ENCODE results near the gene ZNHIT1. TPM values are rescaled to one million over a fixed set of nuclear protein-coding genes. Genes with fewer than 3 reads are reported as not detected.

The ZNHIT1 gene
- polyA plus RNA-seq, 1 donor (not counting 4 experiments of a cell fraction or from before 2014, with no cell fraction given) = 46.4 TPM

GRCh38 chr7:101175664-101176063 is 42.3 kb upstream of the ZNHIT1 start:
- H4K20me1 ChIP-seq (ENCODE audit: control insufficient read depth, extremely low read depth, insufficient read depth, low read length) = no peaks in the 10 kb centered on the region
- no peak overlapping the region for H3K4me3 ChIP-seq (ENCODE audit: control insufficient read depth in 2 of 3, extremely low read depth in 1 of 3, insufficient read depth in 2 of 3, low read depth in 1 of 3, low read length in 3 of 3)
- H3K27ac ChIP-seq (ENCODE audit: control insufficient read depth, insufficient read depth, low read length) = no peak overlapping the region
- H3K9ac ChIP-seq (ENCODE audit: control insufficient read depth, extremely low read depth, insufficient read depth, low read length) = no peak overlapping the region
- no peaks in the 10 kb centered on the region for H3K36me3 ChIP-seq (ENCODE audit: control insufficient read depth in 2 of 2, extremely low read depth in 1 of 2, insufficient read depth in 2 of 2, low read length in 2 of 2)
- TF ChIP-seq EZH2 (IDR thresholded peaks at IDR 0.05; ENCODE audit: low read length) (no peak), CTCF (optimal IDR thresholded peaks at IDR 0.05 in 1 of 3, IDR thresholded peaks at IDR 0.05 in 1 of 3, conservative IDR thresholded peaks at IDR 0.05 in 1 of 3; ENCODE audit: extremely low read depth in 1 of 3, insufficient read depth in 2 of 3, low read length in 3 of 3) (no peak)
- H2AFZ ChIP-seq (ENCODE audit: control insufficient read depth, low read length) = no peak overlapping the region
- H3K9me1 ChIP-seq (ENCODE audit: control insufficient read depth, extremely low read depth, insufficient read depth, low read length) = no peaks in the 10 kb centered on the region
- H3K27me3 ChIP-seq (ENCODE audit: control insufficient read depth, extremely low read depth, insufficient read depth, low read length) = peaks cover 88% of the 10 kb centered on the region
- FAIRE-seq = no peak
- no peak for DNase-seq (ENCODE audit: low read depth, low spot score)
- H3K9me3 ChIP-seq (ENCODE audit: control insufficient read depth, low read depth, low read length) = no peaks in the 10 kb centered on the region
- peaks cover 9% of the 10 kb centered on the region for H3K4me1 ChIP-seq (ENCODE audit: control insufficient read depth, extremely low read depth, insufficient read depth, low read length)
- dilution Hi-C loops (cut with MboI; ENCODE audit: extremely low pct_ligation_motif_present, low sequenced_read_pairs) = no loop called here
- H3K79me2 ChIP-seq (ENCODE audit: control insufficient read depth, insufficient read depth, low read length) = no peaks in the 10 kb centered on the region
- H3K4me2 ChIP-seq (ENCODE audit: control insufficient read depth, extremely low read depth, insufficient read depth, low read depth, low read length) = no peak overlapping the region

GRCh38 chr7:101177644-101178043 is 40.3 kb upstream of the ZNHIT1 start:
- Histone ChIP-seq H3K36me3 (ENCODE audit: control insufficient read depth in 2 of 2, extremely low read depth in 1 of 2, insufficient read depth in 2 of 2, low read length in 2 of 2) (no peaks in the 10 kb centered on the region), H3K4me2 (ENCODE audit: control insufficient read depth, extremely low read depth, insufficient read depth, low read depth, low read length) (no peak overlapping the region), H2AFZ (ENCODE audit: control insufficient read depth, low read length) (no peak overlapping the region), H3K9me3 (ENCODE audit: control insufficient read depth, low read depth, low read length) (no peaks in the 10 kb centered on the region), H3K27ac (ENCODE audit: control insufficient read depth, insufficient read depth, low read length) (no peak overlapping the region), H3K4me3 (ENCODE audit: control insufficient read depth in 2 of 3, extremely low read depth in 1 of 3, insufficient read depth in 2 of 3, low read depth in 1 of 3, low read length in 3 of 3) (no peak overlapping the region), H3K79me2 (ENCODE audit: control insufficient read depth, insufficient read depth, low read length) (no peaks in the 10 kb centered on the region), H3K9me1 (ENCODE audit: control insufficient read depth, extremely low read depth, insufficient read depth, low read length) (no peaks in the 10 kb centered on the region), H3K4me1 (ENCODE audit: control insufficient read depth, extremely low read depth, insufficient read depth, low read length) (peaks cover 9% of the 10 kb centered on the region), H3K27me3 (ENCODE audit: control insufficient read depth, extremely low read depth, insufficient read depth, low read length) (peaks cover 74% of the 10 kb centered on the region), H4K20me1 (ENCODE audit: control insufficient read depth, extremely low read depth, insufficient read depth, low read length) (no peaks in the 10 kb centered on the region), H3K9ac (ENCODE audit: control insufficient read depth, extremely low read depth, insufficient read depth, low read length) (no peak overlapping the region)
- dilution Hi-C loops (cut with MboI; ENCODE audit: extremely low pct_ligation_motif_present, low sequenced_read_pairs) = no loop called here
- FAIRE-seq (no peak), DNase-seq (ENCODE audit: low read depth, low spot score) (no peak)
- TF ChIP-seq CTCF (optimal IDR thresholded peaks at IDR 0.05 in 1 of 3, IDR thresholded peaks at IDR 0.05 in 1 of 3, conservative IDR thresholded peaks at IDR 0.05 in 1 of 3; ENCODE audit: extremely low read depth in 1 of 3, insufficient read depth in 2 of 3, low read length in 3 of 3) (no peak), EZH2 (IDR thresholded peaks at IDR 0.05; ENCODE audit: low read length) (no peak)
